GM12878 (cell line): ENCODE data around the gene MYMK. TPM values are rescaled to one million over a fixed set of nuclear protein-coding genes. Genes with fewer than 3 reads are reported as not detected.

Experiments
- ATAC-seq: fragments of 200-7000 bp; cut with Tn5 transposase; 3 replicates; pipeline ENCODE4 v1.9.1; 2020; ENCODE audit warnings: mild to moderate bottlenecking, moderate library complexity
- BruUV-seq: library from RNA; stranded (reverse); fragments of 400-500 nt; replicated peaks from 2 replicates; lab custom pipeline; 2021; lab: Mats Ljungman, UMichigan
- CTCF ChIA-PET: fragments of 300-600 bp; sonication (Branson Sonifier 250); formaldehyde crosslinking; extraction: SDS; loops from one replicate; lab custom pipeline; 2021; ENCODE audit warnings: inconsistent platforms; lab: Yijun Ruan, JAX
- POLR2A ChIA-PET: fragments of 350-600 bp; formaldehyde crosslinking; extraction: SDS; loops from one replicate; lab custom pipeline; 2021; ENCODE audit warnings: inconsistent platforms; lab: Charles Lee
- RAD21 ChIA-PET: fragments of 300-600 bp; sonication (Branson Sonifier 250); formaldehyde crosslinking; loops from one replicate; lab custom pipeline; 2023; ENCODE audit warnings: antibody characterized with exemption; ENCODE audit not compliant: unreplicated experiment; lab: Charles Lee
- SMC1A ChIA-PET: fragments of 300-600 bp; sonication (Branson Sonifier 250); formaldehyde crosslinking; loops from one replicate; lab custom pipeline; 2023; ENCODE audit not compliant: unreplicated experiment, uncharacterized antibody; lab: Charles Lee
- DNase-seq: peaks from one replicate; pipeline ENCODE4 v3.0.0-alpha.2; 2011; ENCODE audit warnings: low read depth, low spot score
- FAIRE-seq: peaks from 3 replicates; lab custom pipeline; 2011; peaks lifted over from hg19 to GRCh38; lab: Jason Lieb, UNC
- H2AFZ ChIP-seq: 2 replicates; pipeline ENCODE4 v1.6.0; 2011; ENCODE audit warnings: low read depth, low read length, control low read depth; ENCODE audit not compliant: control insufficient read depth
- H3K27ac ChIP-seq: 2 replicates; pipeline ENCODE4 v1.5.1; 2011; ENCODE audit warnings: control low read depth; ENCODE audit not compliant: control insufficient read depth, insufficient read depth
- H3K27me3 ChIP-seq, 2 experiments: replicated peaks in 1 of 2; 2 replicates each; pipeline versions ENCODE4 v1.6.0 to v1.6.1; 2011; ENCODE audit warnings: low read length in 1 of 2; ENCODE audit not compliant: control insufficient read depth in 2 of 2, insufficient read depth in 2 of 2
- H3K36me3 ChIP-seq, 2 experiments: 2 replicates each; pipeline ENCODE4 v1.5.1; 2011; ENCODE audit warnings: low read length in 1 of 2; ENCODE audit not compliant: control insufficient read depth in 2 of 2, insufficient read depth in 2 of 2
- H3K4me1 ChIP-seq: 2 replicates; pipeline ENCODE4 v1.6.1; 2011; ENCODE audit warnings: mild to moderate bottlenecking, low read length, moderate library complexity, mixed read lengths; ENCODE audit not compliant: control insufficient read depth, insufficient read depth
- H3K4me2 ChIP-seq: 2 replicates; pipeline ENCODE4 v1.6.0; 2011; ENCODE audit warnings: control low read depth; ENCODE audit not compliant: control insufficient read depth, insufficient read depth
- H3K4me3 ChIP-seq: fragments of 200-600 bp; sonication (generic); 2 replicates; pipeline ENCODE4 v1.5.1; 2016
- H3K79me2 ChIP-seq: 2 replicates; pipeline ENCODE4 v1.6.0; 2011; ENCODE audit warnings: low read length; ENCODE audit not compliant: control insufficient read depth, insufficient read depth
- H3K9ac ChIP-seq: 2 replicates; pipeline ENCODE4 v1.8.0; 2011; ENCODE audit warnings: low read length, control low read depth, mixed read lengths; ENCODE audit not compliant: control insufficient read depth, insufficient read depth
- H3K9me3 ChIP-seq: replicated peaks from 3 replicates; pipeline ENCODE4 v1.5.1; 2011; ENCODE audit warnings: mild to moderate bottlenecking, low read length; ENCODE audit not compliant: control insufficient read depth, insufficient read depth
- H4K20me1 ChIP-seq: 2 replicates; pipeline ENCODE4 v1.6.0; 2011; ENCODE audit not compliant: control insufficient read depth, insufficient read depth
- BACH1 ChIP-seq: fragments of 450-650 bp; IDR thresholded peaks from 2 replicates; pipeline ENCODE4 v1.6.1; 2017; ENCODE audit warnings: mild to moderate bottlenecking, borderline replicate concordance
- EED ChIP-seq: sonication (generic); IDR thresholded peaks from 2 replicates; pipeline ENCODE4 v1.6.1; 2016; ENCODE audit warnings: antibody characterized with exemption, low read depth
- FOS ChIP-seq: IDR thresholded peaks from 3 replicates; pipeline ENCODE4 v1.6.1; 2011; ENCODE audit warnings: borderline replicate concordance; ENCODE audit not compliant: insufficient read length; ENCODE audit errors: extremely low read depth
- IRF4 ChIP-seq: IDR thresholded peaks from 2 replicates; pipeline ENCODE4 v1.6.1; 2011; ENCODE audit warnings: low read depth, low read length
- MYB ChIP-seq: fragments of 150-350 bp; IDR thresholded peaks from 2 replicates; pipeline ENCODE4 v1.6.1; 2014; ENCODE audit warnings: mild to moderate bottlenecking, low read depth, low read length, borderline replicate concordance
- NFXL1 ChIP-seq: fragments of 450-650 bp; IDR thresholded peaks from 2 replicates; pipeline ENCODE4 v1.6.1; 2017; ENCODE audit warnings: antibody characterized with exemption, mild to moderate bottlenecking, borderline replicate concordance
- PRDM15 ChIP-seq: fragments of 450-650 bp; formaldehyde crosslinking; IDR thresholded peaks from 2 replicates; pipeline ENCODE4 v1.4.0; 2020; ENCODE audit warnings: mild to moderate bottlenecking, moderate library complexity
- SMAD1 ChIP-seq: fragments of 450-650 bp; IDR thresholded peaks from 2 replicates; pipeline ENCODE4 v1.6.1; 2018; ENCODE audit warnings: mild to moderate bottlenecking, low read depth; ENCODE audit not compliant: partially characterized antibody
- ZNF24 ChIP-seq: fragments of 450-650 bp; IDR thresholded peaks from 2 replicates; pipeline ENCODE4 v1.6.1; 2017; ENCODE audit warnings: antibody characterized with exemption, mild to moderate bottlenecking
- WGBS: methylation state at CpG from one replicate; pipeline ENCODE4 v1.1.6; 2016; ENCODE audit warnings: low lambda C conversion rate; ENCODE audit not compliant: insufficient replicate concordance, insufficient coverage; ENCODE audit errors: missing lambda C conversion rate; 5-methylcytosine and 5-hydroxymethylcytosine counted together
- in situ Hi-C: fragments of 300-500 bp; cut with MboI; formaldehyde crosslinking; loops from 9 replicates; pipeline ENCODE4 v1.14.3; 2018; ENCODE audit warnings: mixed read lengths
- intact Hi-C: fragments of 100-400 bp; cut with micrococcal nuclease; formaldehyde crosslinking; loops from one replicate; pipeline ENCODE4 v1.14.2; 2022; ENCODE audit not compliant: unreplicated experiment
- polyA plus RNA-seq, 11 experiments: library from polyadenylated mRNA; depleted of rRNA in 4 of 11; unstranded in 6 of 11; stranded (reverse) in 5 of 11; fragments of >200 nt; fragmentation: Nextera tagmentation in 4 of 11; fragmentation: Illumina TruSeq in 1 of 11; extraction: Ambion mirVana in 4 of 11; extraction: Trizol in 1 of 11; gene quantifications; 1 replicate in 1 of 11; 2 replicates in 10 of 11; pipeline versions ENCODE4 v1.2.1 to v1.2.3, GENCODE V29; 2011 to 2016; ENCODE audit warnings: inconsistent platforms in 2 of 11, missing spikeins in 2 of 11, low read depth in 1 of 11
- total RNA-seq, 4 experiments: library from RNA; depleted of rRNA in 3 of 4; stranded (reverse); fragments of >200 nt in 3 of 4; fragmentation: Illumina TruSeq in 1 of 4; extraction: Trizol in 1 of 4; gene quantifications; 2 replicates each; pipeline versions ENCODE4 v1.2.1 to v1.2.3, GENCODE V29; 2013 to 2021

Gene MYMK
- total and polyA plus RNA-seq, 10 of the 15 experiments (the other 5 are each of a cell fraction or from before 2014, with no cell fraction given) = not detected

- H3K36me3 ChIP-seq = no peaks in the 10 kb centered on the region
- no peak overlapping the region for H3K9ac ChIP-seq
- H2AFZ ChIP-seq = no peak overlapping the region
- H4K20me1 ChIP-seq = no peaks in the 10 kb centered on the region
- no peaks in the 10 kb centered on the region for H3K9me3 ChIP-seq
- FAIRE-seq (no peak), ATAC-seq (no peak), DNase-seq (no peak)
- H3K79me2 ChIP-seq = no peaks in the 10 kb centered on the region
- no peak for TF ChIP-seq IRF4
- TF ChIP-seq ZNF24 = no peak
- TF ChIP-seq FOS = no peak
- no peak overlapping the region for H3K4me2 ChIP-seq
- no peaks in the 10 kb centered on the region for H3K4me1 ChIP-seq
- no peak overlapping the region for H3K27ac ChIP-seq
- in situ Hi-C loops = no loop called here
- H3K4me3 ChIP-seq = no peak overlapping the region
- CTCF ChIA-PET = no interaction called here
- intact Hi-C loops = no loop called here
- POLR2A ChIA-PET = no interaction called here
- no peaks in the 10 kb centered on the region; a peak in 1 of 4 replicates for H3K27me3 ChIP-seq
- WGBS = 16% methylated on average over 26 of the region's 26 CpGs
- SMC1A ChIA-PET = no interaction called here
- RAD21 ChIA-PET = no interaction called here
- BruUV-seq = no TSS peak
These were observed 15.3 kb downstream of the MYMK start for GRCh38 chr9:133509179-133510083.

- no TSS peak for BruUV-seq
- no peak overlapping the region for H3K4me3 ChIP-seq
- RAD21 ChIA-PET = no interaction called here
- TF ChIP-seq PRDM15 (no peak), SMAD1 (no peak), NFXL1 (no peak), MYB (no peak), BACH1 (no peak), EED (no peak)
- H2AFZ ChIP-seq = no peak overlapping the region
- H3K36me3 ChIP-seq = no peaks in the 10 kb centered on the region
- no peaks in the 10 kb centered on the region; a peak in 1 of 4 replicates for H3K27me3 ChIP-seq
- no peak for ATAC-seq
- CTCF ChIA-PET = no interaction called here
- H3K9me3 ChIP-seq = no peaks in the 10 kb centered on the region
- FAIRE-seq = no peak
- no peak for DNase-seq
- intact Hi-C loops = no loop called here
- in situ Hi-C loops = no loop called here
- no peaks in the 10 kb centered on the region for H3K79me2 ChIP-seq
- no peaks in the 10 kb centered on the region for H3K4me1 ChIP-seq
- no peak overlapping the region for H3K9ac ChIP-seq
- WGBS = 20% methylated on average over 8 of the region's 8 CpGs
- no peaks in the 10 kb centered on the region for H4K20me1 ChIP-seq
- no peak overlapping the region for H3K4me2 ChIP-seq
- H3K27ac ChIP-seq = no peak overlapping the region
- SMC1A ChIA-PET = no interaction called here
- POLR2A ChIA-PET = no interaction called here
These were observed 16.7 kb downstream of the MYMK start for GRCh38 chr9:133508046-133508445.
